ENCODE measurements around the gene GLRX. TPM values are rescaled to one million over a fixed set of nuclear protein-coding genes. Genes with fewer than 3 reads are reported as not detected.

GLRX gene
- total and polyA plus RNA-seq, 2 of the 13 experiments (the other 11 are each of a cell fraction or from before 2014, with no cell fraction given) = 63.8 to 499 TPM

DNA sequence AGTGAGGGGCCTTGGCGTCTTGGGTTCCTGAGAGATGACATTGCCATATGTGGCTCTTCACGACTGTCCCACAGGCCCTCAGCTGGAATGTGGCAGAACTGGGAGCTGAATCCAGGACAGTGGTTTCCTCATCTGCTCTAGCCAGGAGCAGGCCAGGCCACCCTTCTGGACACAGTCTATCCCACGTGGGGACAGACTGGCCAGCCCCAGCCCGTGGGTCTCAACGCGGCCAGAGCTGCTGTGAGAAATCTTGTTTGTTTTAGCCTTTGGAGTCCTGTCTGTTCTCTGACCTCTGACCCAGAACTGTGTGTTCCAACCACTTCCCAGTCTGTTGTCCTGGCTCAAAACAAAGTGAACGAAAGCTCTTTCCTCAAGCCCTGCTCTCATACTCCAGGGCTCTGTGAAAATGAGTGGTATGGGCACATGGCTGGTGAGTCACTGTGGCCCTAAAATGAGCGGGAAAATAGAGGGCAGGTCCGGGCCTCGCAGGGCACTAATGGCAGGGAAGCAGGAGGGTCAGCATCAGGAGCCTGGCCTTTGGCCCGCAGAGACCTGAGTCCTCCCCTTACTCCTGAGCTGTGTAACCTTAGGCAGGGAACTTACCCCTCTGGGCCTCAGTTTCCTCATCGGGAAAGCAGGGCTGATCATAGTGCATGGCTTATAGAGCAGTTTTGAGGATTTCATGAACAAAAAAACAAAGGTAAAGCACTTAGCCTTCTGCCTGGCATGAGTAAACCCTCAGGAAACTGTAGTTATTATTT lies 34.8 kb upstream of the GLRX start (continued):
- TF ChIP-seq ZFP91 (CRISPR knock-in tag; IDR thresholded peaks at IDR 0.05; ENCODE audit: borderline replicate concordance) (peak; percentile 62; the same call in 1 of the 2 replicates), KLF15 (CRISPR knock-in tag; IDR thresholded peaks at IDR 0.05; ENCODE audit: borderline replicate concordance) (no peak), EEA1 (CRISPR knock-in tag; IDR thresholded peaks at IDR 0.05; ENCODE audit: borderline replicate concordance) (peak; percentile 39; the same call in 1 of the 2 replicates), ZFP36L2 (CRISPR knock-in tag; IDR thresholded peaks at IDR 0.05) (no peak), SP2 (CRISPR knock-in tag; IDR thresholded peaks at IDR 0.05) (no peak), MYNN (CRISPR knock-in tag; IDR thresholded peaks at IDR 0.05; ENCODE audit: low read depth) (no peak), TOPORS (CRISPR knock-in tag; IDR thresholded peaks at IDR 0.05) (peak; percentile 76; the same call in 1 of the 2 replicates), SOX6 (IDR thresholded peaks at IDR 0.05) (no peak), SOX6 (CRISPR knock-in tag; IDR thresholded peaks at IDR 0.05) (peak; percentile 92), NFKB2 (CRISPR knock-in tag; IDR thresholded peaks at IDR 0.05; ENCODE audit: borderline replicate concordance) (peak; percentile 70), SRSF1 (optimal IDR thresholded peaks at IDR 0.05; ENCODE audit: low read depth, low read length) (no peak), GABPB1 (CRISPR knock-in tag; IDR thresholded peaks at IDR 0.05) (peak; percentile 64), ZNF136 (CRISPR knock-in tag; IDR thresholded peaks at IDR 0.05; ENCODE audit: low read depth) (0 out of 2 replicates have a peak, but pooled peaks have one; percentile 39), ZNF496 (CRISPR knock-in tag; IDR thresholded peaks at IDR 0.05; ENCODE audit: insufficient replicate concordance) (no peak), KMT2A (CRISPR knock-in tag; IDR thresholded peaks at IDR 0.05) (peak; percentile 46; the same call in 1 of the 2 replicates), NFKBIZ (CRISPR knock-in tag; IDR thresholded peaks at IDR 0.05) (0 out of 2 replicates have a peak, but pooled peaks have one; percentile 78), TEAD2 (CRISPR knock-in tag; IDR thresholded peaks at IDR 0.05) (no peak), ZZZ3 (CRISPR knock-in tag; IDR thresholded peaks at IDR 0.05; ENCODE audit: borderline replicate concordance) (no peak), ZMYM3 (CRISPR knock-in tag; IDR thresholded peaks at IDR 0.05) (peak; percentile 75; the same call in 1 of the 2 replicates), ZSCAN31 (CRISPR knock-in tag; IDR thresholded peaks at IDR 0.05; ENCODE audit: low read depth) (peak; percentile 89), HMGXB4 (CRISPR knock-in tag; IDR thresholded peaks at IDR 0.05; ENCODE audit: borderline replicate concordance in 1 of 2, low read depth in 1 of 2) (peak; percentile 39 to 41; a peak in 2 of 4 replicates)
- TF ChIP-seq, protein P1, sequence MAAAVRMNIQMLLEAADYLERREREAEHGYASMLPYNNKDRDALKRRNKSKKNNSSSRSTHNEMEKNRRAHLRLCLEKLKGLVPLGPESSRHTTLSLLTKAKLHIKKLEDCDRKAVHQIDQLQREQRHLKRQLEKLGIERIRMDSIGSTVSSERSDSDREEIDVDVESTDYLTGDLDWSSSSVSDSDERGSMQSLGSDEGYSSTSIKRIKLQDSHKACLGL (CRISPR knock-in tag; IDR thresholded peaks at IDR 0.05) = 0 out of 2 replicates have a peak, but pooled peaks have one; percentile 55
- TF ChIP-seq, protein P2, sequence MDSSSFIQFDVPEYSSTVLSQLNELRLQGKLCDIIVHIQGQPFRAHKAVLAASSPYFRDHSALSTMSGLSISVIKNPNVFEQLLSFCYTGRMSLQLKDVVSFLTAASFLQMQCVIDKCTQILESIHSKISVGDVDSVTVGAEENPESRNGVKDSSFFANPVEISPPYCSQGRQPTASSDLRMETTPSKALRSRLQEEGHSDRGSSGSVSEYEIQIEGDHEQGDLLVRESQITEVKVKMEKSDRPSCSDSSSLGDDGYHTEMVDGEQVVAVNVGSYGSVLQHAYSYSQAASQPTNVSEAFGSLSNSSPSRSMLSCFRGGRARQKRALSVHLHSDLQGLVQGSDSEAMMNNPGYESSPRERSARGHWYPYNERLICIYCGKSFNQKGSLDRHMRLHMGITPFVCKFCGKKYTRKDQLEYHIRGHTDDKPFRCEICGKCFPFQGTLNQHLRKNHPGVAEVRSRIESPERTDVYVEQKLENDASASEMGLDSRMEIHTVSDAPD (CRISPR knock-in tag; IDR thresholded peaks at IDR 0.05) = peak; percentile 81

All from HepG2 (cell line).